ENCODE measurements around the gene GRK2.

- TF ChIP-seq, protein P1, sequence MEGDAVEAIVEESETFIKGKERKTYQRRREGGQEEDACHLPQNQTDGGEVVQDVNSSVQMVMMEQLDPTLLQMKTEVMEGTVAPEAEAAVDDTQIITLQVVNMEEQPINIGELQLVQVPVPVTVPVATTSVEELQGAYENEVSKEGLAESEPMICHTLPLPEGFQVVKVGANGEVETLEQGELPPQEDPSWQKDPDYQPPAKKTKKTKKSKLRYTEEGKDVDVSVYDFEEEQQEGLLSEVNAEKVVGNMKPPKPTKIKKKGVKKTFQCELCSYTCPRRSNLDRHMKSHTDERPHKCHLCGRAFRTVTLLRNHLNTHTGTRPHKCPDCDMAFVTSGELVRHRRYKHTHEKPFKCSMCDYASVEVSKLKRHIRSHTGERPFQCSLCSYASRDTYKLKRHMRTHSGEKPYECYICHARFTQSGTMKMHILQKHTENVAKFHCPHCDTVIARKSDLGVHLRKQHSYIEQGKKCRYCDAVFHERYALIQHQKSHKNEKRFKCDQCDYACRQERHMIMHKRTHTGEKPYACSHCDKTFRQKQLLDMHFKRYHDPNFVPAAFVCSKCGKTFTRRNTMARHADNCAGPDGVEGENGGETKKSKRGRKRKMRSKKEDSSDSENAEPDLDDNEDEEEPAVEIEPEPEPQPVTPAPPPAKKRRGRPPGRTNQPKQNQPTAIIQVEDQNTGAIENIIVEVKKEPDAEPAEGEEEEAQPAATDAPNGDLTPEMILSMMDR (IDR thresholded peaks at IDR 0.05) = no peak
- no peak for TF ChIP-seq ZFX (IDR thresholded peaks at IDR 0.05; ENCODE audit: borderline replicate concordance)
Measured at GRCh38 chr11:67275606-67276409, 9.5 kb downstream of the GRK2 start.
